Measurements from ENCODE around the gene TMEM147. TPM values are rescaled to one million over a fixed set of nuclear protein-coding genes. Genes with fewer than 3 reads are reported as not detected.

Gene TMEM147
- total RNA-seq, 2 experiments from 2014 or later = 74.4 to 81.6 TPM

DNA sequence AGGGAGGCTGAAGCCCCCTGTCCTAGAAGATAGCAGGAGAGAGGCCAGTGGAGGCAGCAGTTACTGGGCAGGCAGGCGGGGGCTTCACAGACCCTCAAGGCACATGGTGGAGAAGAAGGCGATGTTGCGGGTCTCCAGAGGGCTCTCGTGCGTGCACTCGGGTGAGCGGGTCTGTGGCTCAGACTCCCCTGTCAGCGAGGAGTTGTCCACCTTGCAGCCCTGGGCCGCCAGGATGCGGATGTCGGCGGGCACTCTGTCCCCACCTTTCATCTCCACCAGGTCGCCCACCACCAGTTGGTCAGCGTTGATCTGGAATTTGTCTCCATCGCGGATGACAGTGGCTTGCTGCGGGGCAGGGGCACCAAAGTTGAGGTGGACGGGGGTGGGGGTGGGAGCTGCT lies 14.8 kb downstream of the TMEM147 start:
- H3K4me1 Mint-ChIP-seq = peaks cover 3% of the 10 kb centered on the region
- no peak overlapping the region for H3K4me3 Mint-ChIP-seq
- H3K27me3 Mint-ChIP-seq = peaks cover 70% of the 10 kb centered on the region
- H3K36me3 Mint-ChIP-seq = peaks cover 2% of the 10 kb centered on the region
- H3K27ac Mint-ChIP-seq = no peak overlapping the region
- H3K9me3 Mint-ChIP-seq = no peaks in the 10 kb centered on the region
- DNase-seq = no peak

GRCh38 chr19:35560677-35561076 lies 15.3 kb downstream of the TMEM147 start:
- peaks cover 3% of the 10 kb centered on the region for H3K4me1 Mint-ChIP-seq
- H3K27ac Mint-ChIP-seq = no peak overlapping the region
- peaks cover 69% of the 10 kb centered on the region for H3K27me3 Mint-ChIP-seq
- H3K4me3 Mint-ChIP-seq = no peak overlapping the region
- H3K36me3 Mint-ChIP-seq = peaks cover 2% of the 10 kb centered on the region
- H3K9me3 Mint-ChIP-seq = no peaks in the 10 kb centered on the region
- DNase-seq = no peak

- Mint-ChIP-seq H3K27me3 (peaks cover 65% of the 10 kb centered on the region), H3K9me3 (no peaks in the 10 kb centered on the region), H3K36me3 (peaks cover 2% of the 10 kb centered on the region), H3K4me3 (no peak overlapping the region), H3K4me1 (peaks cover 3% of the 10 kb centered on the region), H3K27ac (no peak overlapping the region)
- DNase-seq = no peak
Measured at GRCh38 chr19:35561436-35561835, 16.0 kb downstream of the TMEM147 start.

DNA sequence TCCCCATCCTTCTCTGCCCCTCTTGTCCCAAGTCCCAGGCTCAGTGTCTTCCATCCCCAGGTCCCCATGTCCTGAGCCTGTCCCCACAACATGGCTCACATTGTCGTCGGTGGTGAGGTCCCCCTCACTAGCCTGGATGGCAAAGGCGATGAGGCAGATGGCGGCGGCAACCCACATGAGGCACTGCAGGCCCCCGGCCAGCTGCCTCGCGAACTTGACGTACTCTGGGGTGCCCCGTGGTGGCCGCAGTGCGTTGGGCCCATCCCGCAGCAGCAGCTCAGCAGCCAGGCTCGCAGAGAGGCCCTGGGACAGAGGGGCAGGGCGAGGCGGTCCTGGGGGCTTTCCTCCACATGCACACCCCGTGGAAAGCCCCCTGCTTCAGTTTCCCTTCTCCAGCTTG lies 16.9 kb downstream of the TMEM147 start:
- H3K27ac Mint-ChIP-seq = no peak overlapping the region
- H3K4me1 Mint-ChIP-seq = peaks cover 2% of the 10 kb centered on the region
- no peak overlapping the region for H3K4me3 Mint-ChIP-seq
- H3K27me3 Mint-ChIP-seq = peaks cover 63% of the 10 kb centered on the region
- no peak for DNase-seq
- H3K36me3 Mint-ChIP-seq = no peaks in the 10 kb centered on the region
- H3K9me3 Mint-ChIP-seq = no peaks in the 10 kb centered on the region

- Mint-ChIP-seq H3K27ac (no peak overlapping the region), H3K4me1 (peaks cover 2% of the 10 kb centered on the region), H3K9me3 (no peaks in the 10 kb centered on the region), H3K27me3 (peaks cover 60% of the 10 kb centered on the region), H3K36me3 (no peaks in the 10 kb centered on the region), H3K4me3 (no peak overlapping the region)
- no peak for DNase-seq
Measured at GRCh38 chr19:35562776-35563175, 17.4 kb downstream of the TMEM147 start.

DNA sequence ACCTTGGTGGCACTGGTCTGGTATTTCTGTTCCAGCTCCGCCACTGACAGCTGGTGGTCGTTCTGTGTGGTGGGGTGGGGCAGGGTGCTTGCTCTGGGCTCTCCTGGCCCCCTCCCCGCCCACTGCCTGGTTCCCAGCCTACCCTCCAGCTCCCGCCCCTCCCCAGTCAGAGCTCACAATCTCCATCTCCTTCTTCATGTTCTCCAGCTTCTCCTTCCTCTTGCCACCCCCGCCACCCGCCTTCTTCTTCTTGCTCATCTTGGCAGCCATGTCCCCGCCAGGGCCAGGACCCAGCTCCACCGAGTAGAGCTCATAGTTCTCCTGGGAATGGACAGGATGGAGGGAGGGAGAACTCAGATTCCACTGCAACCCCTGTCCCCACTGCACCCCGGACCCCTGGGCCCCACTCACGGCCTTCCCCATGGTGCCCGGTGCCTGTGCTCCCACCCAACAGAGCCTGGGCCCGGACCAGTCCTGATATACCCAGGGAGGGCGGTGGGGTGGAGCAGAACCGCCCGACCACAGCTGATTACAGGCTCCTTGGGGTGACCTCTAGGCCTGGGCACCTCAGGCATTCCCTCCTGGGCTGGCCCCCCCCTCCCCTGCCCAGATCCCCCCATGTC lies 17.9 kb downstream of the TMEM147 start, which contains the start of gene ATP4A:
Gene ATP4A, minus strand, starts transcription at position 452 of the 623 bp plus-strand sequence. Its CDS starts 29 bp downstream, at position 423.
- no peak for DNase-seq
- Mint-ChIP-seq H3K36me3 (no peaks in the 10 kb centered on the region), H3K27me3 (peaks cover 58% of the 10 kb centered on the region), H3K9me3 (no peaks in the 10 kb centered on the region), H3K4me1 (no peaks in the 10 kb centered on the region), H3K27ac (no peak within 1 kb of the TSS), H3K4me3 (no peak within 1 kb of the TSS)

DNA sequence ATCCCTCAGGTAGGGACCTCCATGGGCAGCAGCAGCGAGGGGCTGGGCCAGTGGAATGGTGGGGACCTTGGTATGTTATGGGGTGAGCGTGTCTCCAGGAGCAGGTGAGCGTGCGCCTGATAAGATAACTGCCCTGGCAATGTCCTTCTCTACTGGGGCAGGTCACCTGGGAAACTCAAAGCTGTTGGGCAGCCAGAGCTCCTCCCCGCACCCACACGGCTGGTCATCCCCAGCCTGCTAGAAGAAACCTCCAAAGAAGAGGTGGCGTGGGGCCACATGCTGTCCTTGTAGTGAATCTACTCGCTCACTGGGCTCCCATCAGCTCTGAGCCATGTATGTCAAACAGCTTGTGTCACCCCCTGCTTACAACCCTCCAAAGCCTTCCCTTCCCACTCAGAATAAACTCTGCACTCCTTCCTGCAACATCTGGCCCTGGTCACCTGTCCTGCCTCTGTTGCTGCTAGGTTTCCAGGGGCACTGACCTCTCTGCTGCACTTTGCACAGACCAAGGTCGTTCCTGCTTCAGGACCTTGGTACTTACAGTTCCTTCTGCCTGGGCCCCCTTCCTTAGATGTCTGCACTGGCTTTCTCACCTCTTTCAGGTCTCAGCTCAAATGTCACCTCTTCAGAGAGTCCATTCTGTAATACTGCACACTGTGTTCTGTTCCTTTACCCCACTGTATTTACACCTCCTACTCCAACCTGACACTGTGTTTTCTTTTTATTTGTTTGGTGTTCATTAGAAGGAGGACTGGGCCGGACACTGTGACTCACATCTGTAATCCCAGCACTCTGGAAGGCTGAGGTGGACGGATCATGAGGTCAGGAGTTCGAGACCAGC lies 19.8 kb downstream of the TMEM147 start:
- H3K27me3 Mint-ChIP-seq = peaks cover 41% of the 10 kb centered on the region
- H3K9me3 Mint-ChIP-seq = no peaks in the 10 kb centered on the region
- DNase-seq = no peak
- H3K27ac Mint-ChIP-seq = no peak overlapping the region
- no peaks in the 10 kb centered on the region for H3K36me3 Mint-ChIP-seq
- H3K4me1 Mint-ChIP-seq = no peaks in the 10 kb centered on the region
- no peak overlapping the region for H3K4me3 Mint-ChIP-seq

GRCh38 chr19:35566738-35567137 lies 21.3 kb downstream of the TMEM147 start:
- Mint-ChIP-seq H3K36me3 (no peaks in the 10 kb centered on the region), H3K4me1 (peaks cover 3% of the 10 kb centered on the region), H3K9me3 (no peaks in the 10 kb centered on the region), H3K27me3 (peaks cover 38% of the 10 kb centered on the region), H3K27ac (no peak overlapping the region), H3K4me3 (no peak overlapping the region)
- DNase-seq = no peak

GRCh38 chr19:35569281-35569781 lies 23.9 kb downstream of the TMEM147 start:
- peaks cover 24% of the 10 kb centered on the region for H3K27me3 Mint-ChIP-seq

DNA sequence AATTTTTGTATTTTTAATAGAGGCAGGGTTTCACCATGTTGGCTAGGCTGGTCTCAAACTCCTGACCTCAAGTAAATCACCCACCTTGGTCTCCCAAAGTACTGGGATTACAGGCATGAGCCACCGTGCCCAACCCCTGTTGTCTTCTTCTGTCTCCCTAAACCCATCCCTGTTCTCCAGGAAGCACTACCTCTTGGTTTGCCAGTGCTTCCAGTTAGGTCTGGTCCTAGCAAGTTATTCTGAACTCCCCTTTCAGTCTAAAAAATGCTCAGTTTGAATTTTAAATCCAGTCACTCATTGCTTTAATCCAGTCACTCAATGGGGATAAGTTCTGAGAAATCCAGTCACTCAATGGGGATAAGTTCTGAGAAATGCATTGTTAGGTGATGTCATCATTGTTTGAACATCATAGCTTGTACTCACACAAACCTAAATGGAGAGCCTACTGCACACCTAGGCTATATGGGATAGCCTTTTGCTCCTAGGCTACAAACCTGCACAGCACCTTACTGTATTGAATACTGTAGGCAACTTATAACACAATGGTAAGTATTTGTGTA lies 26.1 kb downstream of the TMEM147 start:
- H3K27ac Mint-ChIP-seq = peak overlapping the region; percentile 19
- no peak for DNase-seq
- peaks cover 15% of the 10 kb centered on the region for H3K9me3 Mint-ChIP-seq
- peaks cover 3% of the 10 kb centered on the region for H3K4me1 Mint-ChIP-seq
- H3K27me3 Mint-ChIP-seq = peaks cover 23% of the 10 kb centered on the region
- peaks cover 7% of the 10 kb centered on the region for H3K36me3 Mint-ChIP-seq
- H3K4me3 Mint-ChIP-seq = no peak overlapping the region

More at GRCh38 chr19:35569281-35569781, 23.9 kb downstream of the TMEM147 start:
- DNase-seq = no peak
- no peak overlapping the region for H3K4me3 Mint-ChIP-seq
- no peak overlapping the region for H3K27ac Mint-ChIP-seq
- H3K9me3 Mint-ChIP-seq = no peaks in the 10 kb centered on the region
- peaks cover 3% of the 10 kb centered on the region for H3K4me1 Mint-ChIP-seq
- H3K36me3 Mint-ChIP-seq = no peaks in the 10 kb centered on the region

DNA sequence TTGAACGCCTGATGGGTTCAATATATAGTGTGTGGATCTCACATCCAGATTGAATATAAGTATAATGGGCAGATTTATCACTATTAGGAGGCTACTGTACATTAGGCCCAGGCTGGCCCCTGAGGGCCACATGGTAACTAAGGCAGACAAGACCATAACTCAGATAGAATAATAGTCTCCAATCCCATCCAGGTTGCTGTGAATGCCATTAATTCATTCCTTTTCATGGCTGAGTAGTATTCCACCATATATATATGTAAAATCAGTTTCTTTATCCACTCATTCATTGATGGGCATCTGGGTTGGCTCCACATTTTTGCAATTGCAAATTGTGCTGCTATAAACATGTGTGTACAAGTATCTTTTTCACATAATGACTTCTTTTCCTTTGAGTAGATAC lies 32.5 kb downstream of the TMEM147 start:
- no peak for DNase-seq
- Mint-ChIP-seq H3K36me3 (peaks cover 11% of the 10 kb centered on the region), H3K9me3 (peaks cover 27% of the 10 kb centered on the region), H3K4me3 (no peak overlapping the region), H3K27ac (no peak overlapping the region), H3K4me1 (no peaks in the 10 kb centered on the region), H3K27me3 (peaks cover 7% of the 10 kb centered on the region)

DNA sequence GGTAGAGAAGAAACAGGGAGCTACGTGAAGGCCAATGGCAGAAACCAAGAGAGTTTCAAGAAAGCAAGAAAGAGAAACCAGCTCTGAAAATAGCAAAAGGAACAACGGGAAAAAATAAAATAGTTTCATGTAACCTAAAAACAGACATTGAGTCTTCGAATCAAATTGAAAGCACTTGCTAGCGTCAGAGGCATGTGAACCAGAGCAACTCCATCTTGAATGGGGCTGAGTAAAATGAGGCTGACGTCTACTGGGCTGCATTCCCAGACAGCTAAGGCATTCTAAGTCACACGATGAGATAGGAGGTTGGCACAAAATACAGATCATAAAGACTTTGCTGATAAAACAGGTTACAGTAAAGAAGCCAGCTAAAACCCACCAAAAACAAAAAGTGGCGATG lies 33.3 kb downstream of the TMEM147 start:
- Mint-ChIP-seq H3K9me3 (peaks cover 27% of the 10 kb centered on the region), H3K27me3 (peaks cover 12% of the 10 kb centered on the region), H3K36me3 (peaks cover 11% of the 10 kb centered on the region), H3K27ac (no peak overlapping the region), H3K4me3 (no peak overlapping the region), H3K4me1 (no peaks in the 10 kb centered on the region)
- DNase-seq = no peak

GRCh38 chr19:35582760-35583159 lies 37.3 kb downstream of the TMEM147 start:
- H3K36me3 Mint-ChIP-seq = no peaks in the 10 kb centered on the region
- H3K4me1 Mint-ChIP-seq = no peaks in the 10 kb centered on the region
- no peak overlapping the region for H3K27ac Mint-ChIP-seq
- peaks cover 1% of the 10 kb centered on the region for H3K9me3 Mint-ChIP-seq
- H3K27me3 Mint-ChIP-seq = peaks cover 30% of the 10 kb centered on the region
- DNase-seq = no peak
- no peak overlapping the region for H3K4me3 Mint-ChIP-seq

DNA sequence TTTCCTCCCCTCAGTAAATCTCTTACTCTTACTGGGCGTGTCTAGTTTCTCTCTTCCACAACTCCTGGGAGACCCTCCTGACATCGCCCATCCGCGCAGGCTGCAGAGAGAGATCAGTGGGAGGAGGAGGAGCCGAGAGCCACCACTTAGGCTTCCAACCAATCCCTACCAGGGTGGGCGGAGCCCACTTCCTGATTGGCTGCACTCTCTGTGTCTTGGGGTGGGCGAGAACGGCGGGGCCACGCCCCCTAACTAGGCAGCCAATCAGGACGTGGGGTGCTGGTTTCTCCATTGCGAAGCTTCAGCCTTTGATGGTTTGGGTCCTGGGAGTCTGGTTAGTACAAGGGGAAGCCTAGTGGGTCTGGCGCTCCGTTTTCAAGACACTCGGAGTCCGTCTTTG lies 40.4 kb downstream of the TMEM147 start, which contains the start of gene PMIS2:
Gene PMIS2, plus strand, starts transcription at position 326 of the 400 bp plus-strand sequence. CDS start 87 bp downstream, outside the sequence.
- peaks cover 30% of the 10 kb centered on the region for H3K27me3 Mint-ChIP-seq
- peak; percentile 21 for DNase-seq
- no peaks in the 10 kb centered on the region for H3K36me3 Mint-ChIP-seq
- no peaks in the 10 kb centered on the region for H3K4me1 Mint-ChIP-seq
- no peaks in the 10 kb centered on the region for H3K9me3 Mint-ChIP-seq
- H3K4me3 Mint-ChIP-seq = no peak within 1 kb of the TSS
- peak within 1 kb of the TSS; percentile 26 for H3K27ac Mint-ChIP-seq

- no peaks in the 10 kb centered on the region for H3K9me3 Mint-ChIP-seq
- peaks cover 34% of the 10 kb centered on the region for H3K27me3 Mint-ChIP-seq
- DNase-seq = no peak
- no peaks in the 10 kb centered on the region for H3K4me1 Mint-ChIP-seq
- H3K4me3 Mint-ChIP-seq = no peak overlapping the region
- H3K36me3 Mint-ChIP-seq = no peaks in the 10 kb centered on the region
- no peak overlapping the region for H3K27ac Mint-ChIP-seq
Measured at GRCh38 chr19:35587321-35587720, 41.9 kb downstream of the TMEM147 start.
